Motor neuron (in vitro differentiated cells): Measurements from ENCODE around the gene PRKCZ. TPM values are rescaled to one million over a fixed set of nuclear protein-coding genes. Genes with fewer than 3 reads are reported as not detected.

Experiments used
- ATAC-seq, 8 experiments: fragments of 200-7000 bp; cut with Tn5 transposase; replicated peaks in 6 of 8; 2 replicates each; pipeline ENCODE4 v1.8.0; 2021; ENCODE audit warnings: mild to moderate bottlenecking in 8 of 8, moderate library complexity in 8 of 8
- H3K27ac ChIP-seq, 2 donors: fragments of 250-450 bp; sonication (Bioruptor Pico); 2 replicates each; pipeline ENCODE4 v1.9.0; 2021; ENCODE audit warnings: antibody characterized with exemption in 2 of 2, mild to moderate bottlenecking in 2 of 2, moderate library complexity in 1 of 2
- H3K4me1 ChIP-seq, 2 donors: fragments of 250-450 bp; sonication (Bioruptor Pico); replicated peaks in 1 of 2; 2 replicates each; pipeline ENCODE4 v1.6.1; 2021; ENCODE audit warnings: antibody characterized with exemption in 2 of 2, mild to moderate bottlenecking in 2 of 2, moderate library complexity in 1 of 2
- H3K4me3 ChIP-seq, 5 donors: fragments of 250-450 bp; sonication (Bioruptor Pico); 2 replicates each; pipeline ENCODE4 v1.9.0; 2021; ENCODE audit warnings: antibody characterized with exemption in 5 of 5, mild to moderate bottlenecking in 5 of 5, moderate library complexity in 4 of 5
- WGBS, 10 experiments: fragments of 450-650 bp; shearing (Covaris generic); methylation state at CpG; one replicate each; pipeline ENCODE4 v1.0.0; 2022; 5-methylcytosine and 5-hydroxymethylcytosine counted together
- in situ Hi-C, 9 experiments: fragments of 400-800 bp; cut with MboI; loops; one replicate each; pipeline ENCODE4 v1.15.0; 2021; ENCODE audit warnings: low sequenced_read_pairs in 9 of 9, low pct_unique_long_range_greater_than_20kb in 2 of 9; ENCODE audit not compliant: unreplicated experiment in 9 of 9
- total RNA-seq, 8 experiments: library from RNA; unstranded; fragments of 300-600 nt; gene quantifications; 2 replicates each; pipeline versions ENCODE4 v1.2.3 to v1.2.4, GENCODE V29; 2022

Gene PRKCZ
- total RNA-seq, 8 experiments from 2014 or later: 1.1 to 39.0 (median 23.6) TPM

DNA sequence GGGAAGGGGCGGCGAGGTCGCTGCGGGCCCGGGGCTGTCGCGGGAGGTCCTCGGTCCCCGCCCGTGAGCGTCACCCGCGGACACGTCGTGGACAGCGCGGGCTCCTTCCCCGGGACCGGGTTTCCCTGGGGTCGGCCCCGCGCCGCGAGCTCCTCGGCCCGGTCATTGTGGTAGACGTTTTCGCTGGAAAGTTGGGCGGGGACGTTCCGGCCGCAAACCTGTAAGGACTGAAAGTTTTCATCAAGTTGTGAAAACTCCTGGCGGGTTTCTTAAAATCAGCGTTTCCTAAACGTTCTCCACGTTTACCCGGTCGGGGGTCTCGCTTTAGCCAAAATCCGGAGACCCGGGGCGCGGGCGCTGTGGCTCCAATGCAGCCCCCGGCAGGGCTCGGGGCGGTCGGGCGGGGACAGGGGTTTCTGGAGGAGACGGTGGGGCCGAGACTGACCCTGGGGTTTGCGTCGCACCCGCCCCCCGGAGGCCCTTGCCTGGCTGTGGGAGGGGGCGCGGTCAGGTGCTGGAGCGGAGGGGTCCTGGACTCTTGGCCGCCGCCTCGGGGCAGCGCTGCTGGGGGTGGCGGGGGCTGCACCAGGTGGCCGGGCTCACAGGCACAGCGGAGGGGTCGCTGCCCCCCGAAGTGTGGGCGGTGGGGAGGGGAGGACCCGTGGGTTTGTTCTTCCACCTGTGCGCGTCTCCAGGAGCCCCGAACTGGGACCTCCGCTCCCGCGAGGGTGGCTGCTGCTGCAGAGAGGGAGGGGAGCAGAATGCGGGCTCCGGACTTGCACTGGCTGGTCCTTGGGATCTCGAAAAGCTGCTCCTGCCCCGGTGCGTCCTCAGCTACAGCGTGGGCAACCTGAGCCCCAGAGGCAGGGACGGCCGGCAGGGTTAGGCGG lies 827 bp downstream of the PRKCZ start:
- Histone ChIP-seq H3K27ac (no peak overlapping the region), H3K4me3 (peak overlapping the region; percentile 37 to 60 (median 44)), H3K4me1 (peaks cover 3 to 7% of the 10 kb centered on the region in 2 donors)
- in situ Hi-C loops: no loop called here
- peak in 1 of 8 experiments; percentile 9 for ATAC-seq
- WGBS, 10 experiments: 2 to 50% (median 12%) methylated on average over 1 to 25 of the region's 84 CpGs; no CpG with 5 or more reads in 6 of the 10 experiments

DNA sequence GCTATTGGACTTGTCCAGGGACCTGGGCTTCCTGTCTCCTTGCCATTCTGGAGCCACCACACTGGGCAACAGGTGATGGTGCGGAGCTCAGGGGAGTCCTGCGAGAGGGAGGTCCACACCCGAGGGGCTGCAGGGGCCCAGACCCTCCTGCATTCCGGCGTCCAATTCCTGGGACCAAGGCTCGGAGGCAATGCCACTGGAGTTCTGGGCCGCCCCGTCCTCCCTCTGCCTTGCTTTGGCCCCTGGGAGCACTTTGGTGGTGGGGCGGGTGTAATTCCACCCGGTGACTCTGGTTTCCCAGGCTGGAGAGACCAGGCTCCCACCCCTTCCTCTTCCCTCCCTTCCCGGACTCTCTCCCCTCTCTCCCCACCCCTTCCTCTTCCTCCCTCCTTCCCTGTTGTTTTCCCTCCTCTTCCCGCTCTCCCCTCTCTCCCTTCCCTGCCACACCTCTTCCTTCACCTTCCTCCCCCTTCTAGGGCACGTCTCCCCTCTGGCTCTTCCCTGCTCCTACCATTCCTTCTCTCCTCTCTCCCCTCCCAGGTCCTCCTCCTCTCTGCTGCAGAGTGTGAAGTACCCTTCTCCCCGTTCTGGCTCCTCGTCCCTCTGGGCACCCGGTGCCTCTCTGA lies 2.0 kb downstream of the PRKCZ start:
- in situ Hi-C loops: no loop called here
- 20 to 55% (median 39%) methylated on average over 1 to 4 of the region's 16 CpGs; no CpG with 5 or more reads in 6 of the 10 experiments for WGBS, 10 experiments

DNA sequence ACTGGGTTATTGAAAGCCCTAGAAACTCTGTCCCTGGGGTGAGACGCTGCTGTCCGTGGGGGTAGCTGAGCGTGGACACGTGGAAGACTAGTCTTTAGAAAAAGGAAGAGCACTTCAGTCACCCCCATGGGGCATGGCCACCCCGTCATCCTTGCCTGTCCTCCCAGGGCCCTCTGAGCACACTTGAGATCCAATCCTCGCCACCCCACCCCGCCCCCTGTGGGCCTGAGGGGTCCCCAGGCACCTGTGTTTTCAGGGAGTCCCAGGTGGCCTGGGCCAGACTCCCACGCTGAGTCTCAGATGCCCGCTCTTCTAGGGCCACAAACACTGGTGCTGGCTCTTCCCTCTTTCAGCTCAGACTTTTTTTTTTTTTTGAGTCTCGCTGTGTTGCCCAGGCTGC lies 2.5 kb downstream of the PRKCZ start:
- no peak overlapping the region for H3K27ac ChIP-seq
- no peak for ATAC-seq
- 60 to 100% (median 80%) methylated on average over 1 to 6 of the region's 10 CpGs; no CpG with 5 or more reads in 4 of the 10 experiments for WGBS, 10 experiments
- in situ Hi-C loops: no loop called here
- no peaks in the 10 kb centered on the region for H3K4me1 ChIP-seq
- no peak overlapping the region for H3K4me3 ChIP-seq

More for the DNA sequence above, 2.0 kb downstream of the PRKCZ start:
- Histone ChIP-seq H3K27ac (no peak overlapping the region), H3K4me3 (no peak overlapping the region), H3K4me1 (peaks cover 3 to 5% of the 10 kb centered on the region in 2 donors)
- no peak for ATAC-seq

DNA sequence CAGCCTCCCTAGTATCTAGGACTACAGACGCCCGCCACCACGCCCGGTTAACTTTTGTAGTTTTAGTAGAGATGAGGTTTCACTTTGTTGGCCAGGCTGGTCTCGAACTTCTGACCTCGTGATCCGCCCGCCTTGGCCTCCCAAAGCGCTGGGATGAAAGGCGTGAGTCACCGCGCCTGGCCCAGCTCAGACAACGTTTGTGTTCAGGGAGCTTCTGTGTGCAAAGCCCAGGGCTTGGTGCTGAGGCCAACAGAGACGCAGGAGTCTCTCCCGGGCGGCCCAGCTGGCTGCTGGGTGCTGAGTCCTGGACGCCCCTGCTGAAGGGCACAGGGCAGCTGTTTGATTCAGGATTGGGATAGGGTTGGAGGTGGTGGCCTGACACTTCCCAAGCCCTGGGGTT lies 3.0 kb downstream of the PRKCZ start:
- peak in 1 of 8 experiments; percentile 52 for ATAC-seq
- WGBS, 10 experiments: 40 to 89% (median 79%) methylated on average over 3 to 15 of the region's 17 CpGs; no CpG with 5 or more reads in 4 of the 10 experiments
- H3K4me1 ChIP-seq: no peaks in the 10 kb centered on the region
- no peak overlapping the region for H3K4me3 ChIP-seq
- in situ Hi-C loops: no loop called here
- no peak overlapping the region for H3K27ac ChIP-seq

DNA sequence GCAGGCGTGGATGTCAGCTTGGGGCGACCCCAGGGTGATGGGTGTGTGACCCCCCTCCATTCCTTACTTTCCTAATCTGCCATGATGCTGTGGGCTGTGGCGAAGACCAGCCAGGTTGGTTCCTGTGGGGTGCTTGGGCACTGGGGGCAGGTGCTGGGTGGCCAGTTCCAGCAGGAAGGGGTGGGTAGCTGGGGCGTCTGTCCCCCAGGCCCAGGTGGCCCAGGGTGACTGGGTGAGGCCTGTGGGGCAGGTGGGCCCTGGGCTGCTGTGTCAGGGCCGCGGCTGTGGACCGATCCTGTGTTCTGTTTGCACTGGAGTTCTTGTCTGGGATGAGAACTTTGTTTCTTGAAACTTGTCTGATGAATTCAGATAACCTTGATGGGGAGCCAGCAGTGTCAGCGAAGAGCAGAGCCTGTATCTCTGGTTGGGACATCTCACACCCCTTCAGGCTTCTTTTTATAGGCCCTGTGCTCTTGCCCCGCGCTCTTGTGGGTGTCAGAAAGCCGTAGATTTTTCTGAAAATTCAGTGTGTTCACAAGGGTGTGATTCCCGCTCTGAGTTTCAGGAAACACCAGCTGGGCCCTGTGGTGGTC lies 3.7 kb downstream of the PRKCZ start:
- in situ Hi-C loops: no loop called here
- WGBS, 10 experiments: 0 to 94% (median 84%) methylated on average over 1 to 11 of the region's 12 CpGs; no CpG with 5 or more reads in 3 of the 10 experiments
- H3K4me1 ChIP-seq: no peaks in the 10 kb centered on the region
- no peak overlapping the region for H3K4me3 ChIP-seq
- ATAC-seq: no peak
- no peak overlapping the region for H3K27ac ChIP-seq

DNA sequence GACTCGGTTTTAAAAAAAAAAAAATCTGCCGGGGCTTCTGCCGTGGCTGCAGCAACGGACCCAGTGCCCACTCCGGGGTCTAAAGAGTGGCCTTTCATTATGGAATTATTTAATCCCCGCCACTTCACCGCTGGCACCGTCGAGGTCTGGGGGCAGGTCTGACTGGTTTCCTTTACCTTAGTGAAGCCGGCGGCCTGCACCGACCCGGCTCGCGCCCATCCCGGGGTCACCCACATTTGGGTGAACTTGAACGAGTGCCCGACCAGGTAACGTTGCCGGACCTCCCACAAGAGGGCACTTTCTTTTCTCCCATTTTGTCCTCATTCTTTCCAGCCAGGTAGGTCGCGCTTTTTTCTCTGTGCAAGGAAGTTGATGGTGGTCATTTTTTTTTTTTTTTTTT lies 4.3 kb downstream of the PRKCZ start:
- H3K4me3 ChIP-seq: no peak overlapping the region
- 60 to 100% (median 88%) methylated on average over 1 to 18 of the region's 22 CpGs; no CpG with 5 or more reads in 3 of the 10 experiments for WGBS, 10 experiments
- H3K4me1 ChIP-seq: no peaks in the 10 kb centered on the region
- no peak overlapping the region for H3K27ac ChIP-seq
- ATAC-seq: no peak
- in situ Hi-C loops: no loop called here

DNA sequence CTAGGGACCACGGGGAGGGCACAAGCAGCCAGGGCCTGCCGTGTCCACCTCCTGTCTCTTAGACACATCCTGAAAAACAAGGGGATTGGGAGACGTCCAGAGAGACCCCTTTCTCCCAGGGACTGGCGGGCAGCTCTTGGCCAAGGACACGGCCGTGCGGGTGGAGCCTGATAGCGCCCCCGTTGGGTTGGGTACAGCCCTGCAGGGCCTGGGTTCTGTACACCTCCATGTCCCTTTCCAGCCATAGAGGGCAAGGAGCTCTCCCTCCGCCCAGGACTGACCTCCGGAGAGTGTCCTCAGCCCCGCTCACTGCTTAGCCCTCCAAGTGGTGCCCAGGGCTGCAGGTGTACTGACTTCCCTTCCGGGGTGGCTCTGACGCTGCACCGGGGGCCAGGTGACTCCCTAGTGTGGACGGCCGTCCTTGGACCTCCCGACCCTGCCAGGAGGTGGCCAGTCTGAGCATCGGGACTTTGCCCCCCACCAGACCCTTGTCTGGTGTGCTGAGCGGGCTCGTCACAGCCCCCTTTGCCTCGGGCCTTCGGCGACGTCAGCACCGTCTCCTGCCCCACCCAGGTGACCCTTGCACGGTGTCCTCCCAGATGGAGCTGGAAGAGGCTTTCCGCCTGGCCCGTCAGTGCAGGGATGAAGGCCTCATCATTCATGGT lies 5.8 kb downstream of the PRKCZ start:
- H3K4me3 ChIP-seq: no peak overlapping the region
- 40 to 100% (median 83%) methylated on average over 1 to 13 of the region's 29 CpGs; no CpG with 5 or more reads in 3 of the 10 experiments for WGBS, 10 experiments
- no peak overlapping the region for H3K27ac ChIP-seq
- in situ Hi-C loops: no loop called here
- ATAC-seq: peak in 1 of 8 experiments; percentile 9
- no peaks in the 10 kb centered on the region for H3K4me1 ChIP-seq

DNA sequence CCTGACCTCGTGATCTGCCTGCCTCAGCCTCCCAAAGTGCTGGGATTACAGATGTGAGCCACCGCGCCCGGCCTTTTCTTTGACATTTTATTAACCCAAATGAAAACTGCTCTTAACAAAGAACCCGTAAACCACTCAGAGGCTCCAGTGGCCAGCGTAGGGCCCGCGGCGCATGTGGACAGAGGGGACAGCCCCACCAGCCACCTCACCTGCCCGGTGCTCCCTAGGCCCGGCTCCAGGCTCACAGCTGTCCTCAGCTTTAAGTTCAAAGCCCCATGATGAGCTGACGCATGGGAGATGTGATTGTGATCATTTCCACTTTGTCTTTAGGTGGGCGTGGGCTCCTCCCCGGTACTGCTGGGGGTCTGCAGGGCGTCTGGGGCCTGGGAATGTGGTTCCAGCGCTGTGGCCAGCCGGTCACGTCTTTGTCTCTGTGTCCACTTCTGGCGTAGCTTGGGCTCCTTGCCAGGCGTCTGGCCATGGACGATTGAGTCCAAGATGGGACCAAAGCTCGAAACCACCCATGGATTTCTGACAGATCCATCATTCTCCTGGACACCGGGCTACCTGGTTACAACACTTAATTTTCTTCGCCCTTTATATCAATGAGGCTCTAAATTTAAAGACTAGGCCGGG lies 6.9 kb downstream of the PRKCZ start:
- in situ Hi-C loops: no loop called here
- ATAC-seq: no peak
- H3K4me3 ChIP-seq: no peak overlapping the region
- no peaks in the 10 kb centered on the region for H3K4me1 ChIP-seq
- no peak overlapping the region for H3K27ac ChIP-seq
- WGBS, 10 experiments: 65 to 93% (median 93%) methylated on average over 6 to 19 of the region's 25 CpGs; no CpG with 5 or more reads in 5 of the 10 experiments

DNA sequence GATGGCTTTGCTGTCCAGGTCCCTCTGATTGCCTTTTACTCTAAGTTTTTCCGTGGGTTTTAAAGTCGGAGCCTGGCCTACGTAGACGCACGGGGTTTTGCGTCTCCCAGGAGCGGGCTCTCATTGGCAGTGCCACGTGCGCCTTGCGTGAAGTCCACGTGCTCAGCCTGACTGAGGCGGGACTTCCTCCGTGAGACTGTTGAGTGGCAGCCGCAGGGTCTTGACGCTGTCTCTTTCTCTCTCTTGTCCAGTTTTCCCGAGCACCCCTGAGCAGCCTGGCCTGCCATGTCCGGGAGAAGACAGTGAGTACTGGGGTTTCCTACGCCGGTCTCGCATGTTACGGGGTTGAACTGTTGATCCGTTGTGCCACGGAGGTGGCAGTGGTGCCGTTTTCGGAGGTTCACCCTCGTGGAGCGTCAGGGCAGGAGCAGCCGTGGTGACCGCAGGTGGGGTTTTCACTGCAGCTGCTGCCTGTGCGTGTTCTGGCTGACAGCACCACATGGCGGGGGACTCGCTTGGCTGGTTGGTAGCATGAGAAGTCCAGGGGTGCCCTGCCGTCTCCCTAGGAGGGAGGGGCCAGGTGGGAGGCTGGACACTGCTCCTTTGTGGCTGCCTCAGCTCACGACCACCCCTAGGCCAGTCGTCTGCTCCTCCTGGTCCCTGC lies 9.2 kb downstream of the PRKCZ start:
- ATAC-seq: peak in 4 of 8 experiments; percentile 6 to 21 (median 17)
- H3K4me1 ChIP-seq: no peaks in the 10 kb centered on the region
- H3K4me3 ChIP-seq: no peak overlapping the region
- H3K27ac ChIP-seq: no peak overlapping the region
- in situ Hi-C loops: no loop called here
- 65 to 100% (median 94%) methylated on average over 2 to 33 of the region's 35 CpGs; no CpG with 5 or more reads in 2 of the 10 experiments for WGBS, 10 experiments

DNA sequence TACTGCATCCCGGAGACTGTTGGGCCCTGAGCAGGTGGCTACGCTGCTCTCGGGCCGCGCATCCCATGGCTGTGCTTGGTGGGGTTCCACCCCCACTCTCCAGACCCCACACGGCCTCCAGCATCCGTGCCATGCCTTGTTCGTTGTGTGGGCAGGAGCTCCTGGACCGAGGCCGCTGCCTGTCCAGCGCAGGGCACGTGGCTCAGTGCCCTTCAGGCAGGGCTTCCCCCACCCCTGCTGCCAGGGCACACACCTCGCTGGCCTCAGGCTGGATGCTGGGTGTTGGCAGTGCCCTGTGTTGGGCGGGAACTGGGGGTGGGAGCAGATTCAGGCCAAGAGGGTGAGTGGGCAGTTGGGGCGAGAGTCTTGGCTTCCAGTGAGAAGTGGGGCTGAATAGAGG lies 9.9 kb downstream of the PRKCZ start:
- no peak overlapping the region for H3K4me3 ChIP-seq
- H3K27ac ChIP-seq: no peak overlapping the region
- 83 to 100% (median 93%) methylated on average over 1 to 8 of the region's 15 CpGs; no CpG with 5 or more reads in 7 of the 10 experiments for WGBS, 10 experiments
- ATAC-seq: peak in 4 of 8 experiments; percentile 10 to 25 (median 14)
- no peaks in the 10 kb centered on the region for H3K4me1 ChIP-seq
- in situ Hi-C loops: loop anchor here in 1 of 9 experiments (10.0 kb wide), 1 partner anchor 55 kb away; the partner anchor contains the start of gene CFAP74

DNA sequence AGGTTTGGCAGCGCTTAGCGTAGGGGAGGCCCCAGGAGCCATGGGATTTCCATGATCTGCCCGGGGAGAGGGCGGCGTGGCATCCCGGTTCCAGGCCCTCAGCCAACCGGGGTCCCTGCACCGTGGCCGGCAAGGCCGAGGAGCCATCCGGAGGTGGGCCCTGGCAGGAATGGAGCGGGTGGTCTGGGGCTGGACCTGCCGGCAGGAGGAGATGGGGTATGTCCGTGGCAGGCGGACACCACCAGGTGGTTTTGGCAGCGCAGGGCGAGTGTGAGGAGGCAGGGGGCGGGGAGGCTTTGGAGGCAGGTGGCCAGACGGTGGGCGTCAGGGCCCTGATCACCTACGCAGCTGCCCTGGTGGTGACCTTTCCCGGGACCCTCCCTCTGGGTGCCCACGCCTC lies 10.3 kb downstream of the PRKCZ start:
- ATAC-seq: peak in 2 of 8 experiments; percentile 15 to 27
- no peaks in the 10 kb centered on the region for H3K4me1 ChIP-seq
- H3K4me3 ChIP-seq: no peak overlapping the region
- in situ Hi-C loops: loop anchor here in 1 of 9 experiments (10.0 kb wide), 1 partner anchor 56 kb away; the partner anchor contains the start of gene CFAP74
- 65 to 92% (median 91%) methylated on average over 1 to 5 of the region's 23 CpGs; no CpG with 5 or more reads in 5 of the 10 experiments for WGBS, 10 experiments
- H3K27ac ChIP-seq: no peak overlapping the region
